ENCODE measurements around the gene RGS7.
"Not testable (repeated sequence)": the region's sequence is repeated elsewhere in the genome, so short reads cannot be mapped to it uniquely, and the experiment has no call there.

RGS7 gene

GRCh38 chr1:241102664-241103063 is 254.3 kb downstream of the RGS7 start:
- H3K27ac ChIP-seq (ENCODE audit: low read depth, low read length): no peak overlapping the region
- H3K36me3 ChIP-seq (ENCODE audit: control insufficient read depth, insufficient read depth, low read length): no peaks in the 10 kb centered on the region
- no peak overlapping the region for H3K4me3 ChIP-seq (ENCODE audit: low read length)
- no peak overlapping the region for H3K9ac ChIP-seq (ENCODE audit: low read length)
- H3K4me1 ChIP-seq (ENCODE audit: control insufficient read depth, insufficient read depth, low read length): no peaks in the 10 kb centered on the region
- no peaks in the 10 kb centered on the region for H3K27me3 ChIP-seq (ENCODE audit: control insufficient read depth, insufficient read depth, low read length)

GRCh38 chr1:241101622-241102021 is 255.4 kb downstream of the RGS7 start:
- no peak overlapping the region for H3K9ac ChIP-seq (ENCODE audit: low read length)
- H3K27ac ChIP-seq (ENCODE audit: low read depth, low read length): no peak overlapping the region
- no peaks in the 10 kb centered on the region for H3K36me3 ChIP-seq (ENCODE audit: control insufficient read depth, insufficient read depth, low read length)
- no peak overlapping the region for H3K4me3 ChIP-seq (ENCODE audit: low read length)
- H3K27me3 ChIP-seq (ENCODE audit: control insufficient read depth, insufficient read depth, low read length): no peaks in the 10 kb centered on the region
- no peaks in the 10 kb centered on the region for H3K4me1 ChIP-seq (ENCODE audit: control insufficient read depth, insufficient read depth, low read length)

DNA sequence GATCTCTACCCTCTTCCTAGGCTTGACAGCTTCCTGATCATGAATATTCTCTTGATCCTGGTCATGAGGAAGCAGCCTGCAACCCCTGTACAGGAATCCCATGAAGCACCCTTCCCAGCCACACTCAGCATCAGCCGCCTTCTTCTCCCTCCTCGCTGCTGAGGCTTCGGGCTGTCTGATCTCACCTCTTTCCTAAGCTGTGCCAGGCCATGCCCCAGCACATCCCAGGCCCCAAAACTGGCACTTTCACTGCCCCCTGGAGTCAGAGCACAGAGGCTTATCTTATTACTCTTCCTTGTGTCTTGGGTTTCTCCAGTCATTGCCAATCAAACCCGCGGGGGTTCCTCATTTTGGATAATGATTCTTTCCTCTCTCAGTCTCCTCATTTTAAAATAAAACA is 259.5 kb downstream of the RGS7 start:
- Histone ChIP-seq H3K27ac (ENCODE audit: low read depth, low read length) (no peak overlapping the region), H3K36me3 (ENCODE audit: control insufficient read depth, insufficient read depth, low read length) (no peaks in the 10 kb centered on the region), H3K4me3 (ENCODE audit: low read length) (no peak overlapping the region), H3K4me1 (ENCODE audit: control insufficient read depth, insufficient read depth, low read length) (no peaks in the 10 kb centered on the region), H3K27me3 (ENCODE audit: control insufficient read depth, insufficient read depth, low read length) (no peaks in the 10 kb centered on the region), H3K9ac (ENCODE audit: low read length) (no peak overlapping the region)

GRCh38 chr1:241096982-241097381 is 260.0 kb downstream of the RGS7 start:
- Histone ChIP-seq H3K36me3 (ENCODE audit: control insufficient read depth, insufficient read depth, low read length) (no peaks in the 10 kb centered on the region), H3K4me3 (ENCODE audit: low read length) (no peak overlapping the region), H3K27me3 (ENCODE audit: control insufficient read depth, insufficient read depth, low read length) (no peaks in the 10 kb centered on the region), H3K4me1 (ENCODE audit: control insufficient read depth, insufficient read depth, low read length) (no peaks in the 10 kb centered on the region), H3K9ac (ENCODE audit: low read length) (no peak overlapping the region), H3K27ac (ENCODE audit: low read depth, low read length) (no peak overlapping the region)

DNA sequence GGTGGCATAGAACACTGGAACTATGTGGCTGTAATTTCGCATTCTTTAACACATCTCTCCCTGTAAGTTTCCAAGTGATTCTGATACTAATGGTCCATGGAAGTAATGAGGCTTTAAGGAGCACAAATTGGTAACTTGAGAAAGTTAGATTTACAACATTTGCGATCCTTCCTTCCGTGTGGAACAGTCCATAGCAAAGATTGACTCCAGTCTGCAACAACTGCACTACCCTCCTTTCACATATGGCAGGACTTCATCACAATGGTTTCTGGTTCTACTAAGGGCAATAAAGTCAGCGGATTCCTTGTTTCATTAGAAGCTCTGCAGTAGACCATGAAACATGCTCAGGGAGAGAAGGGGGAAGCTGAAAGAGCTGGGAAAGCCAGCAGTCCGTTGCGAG is 261.2 kb downstream of the RGS7 start:
- no peak overlapping the region for H3K27ac ChIP-seq (ENCODE audit: low read depth, low read length)
- no peak overlapping the region for H3K9ac ChIP-seq (ENCODE audit: low read length)
- H3K4me3 ChIP-seq (ENCODE audit: low read length): no peak overlapping the region
- H3K4me1 ChIP-seq (ENCODE audit: control insufficient read depth, insufficient read depth, low read length): no peaks in the 10 kb centered on the region
- H3K36me3 ChIP-seq (ENCODE audit: control insufficient read depth, insufficient read depth, low read length): no peaks in the 10 kb centered on the region
- H3K27me3 ChIP-seq (ENCODE audit: control insufficient read depth, insufficient read depth, low read length): no peaks in the 10 kb centered on the region

- H3K4me1 ChIP-seq (ENCODE audit: control insufficient read depth, insufficient read depth, low read length): no peaks in the 10 kb centered on the region
- no peaks in the 10 kb centered on the region for H3K27me3 ChIP-seq (ENCODE audit: control insufficient read depth, insufficient read depth, low read length)
- no peak overlapping the region for H3K27ac ChIP-seq (ENCODE audit: low read depth, low read length)
- H3K36me3 ChIP-seq (ENCODE audit: control insufficient read depth, insufficient read depth, low read length): no peaks in the 10 kb centered on the region
- H3K4me3 ChIP-seq (ENCODE audit: low read length): no peak overlapping the region
- H3K9ac ChIP-seq (ENCODE audit: low read length): no peak overlapping the region
Measured at GRCh38 chr1:241090798-241091197, 266.2 kb downstream of the RGS7 start.

GRCh38 chr1:241089066-241089465 is 267.9 kb downstream of the RGS7 start:
- H3K27me3 ChIP-seq (ENCODE audit: control insufficient read depth, insufficient read depth, low read length); H3K4me3 ChIP-seq (ENCODE audit: low read length); H3K27ac ChIP-seq (ENCODE audit: low read depth, low read length); H3K36me3 ChIP-seq (ENCODE audit: control insufficient read depth, insufficient read depth, low read length); H3K9ac ChIP-seq (ENCODE audit: low read length); H3K4me1 ChIP-seq (ENCODE audit: control insufficient read depth, insufficient read depth, low read length): not testable (repeated sequence)

- not testable (repeated sequence) for H3K4me1 ChIP-seq (ENCODE audit: control insufficient read depth, insufficient read depth, low read length); H3K4me3 ChIP-seq (ENCODE audit: low read length); H3K27me3 ChIP-seq (ENCODE audit: control insufficient read depth, insufficient read depth, low read length); H3K9ac ChIP-seq (ENCODE audit: low read length); H3K36me3 ChIP-seq (ENCODE audit: control insufficient read depth, insufficient read depth, low read length); H3K27ac ChIP-seq (ENCODE audit: low read depth, low read length)
Measured at GRCh38 chr1:241088075-241088474, 268.9 kb downstream of the RGS7 start.

- Histone ChIP-seq H3K4me3 (ENCODE audit: low read length) (no peak overlapping the region), H3K36me3 (ENCODE audit: control insufficient read depth, insufficient read depth, low read length) (no peaks in the 10 kb centered on the region), H3K27ac (ENCODE audit: low read depth, low read length) (no peak overlapping the region), H3K4me1 (ENCODE audit: control insufficient read depth, insufficient read depth, low read length) (no peaks in the 10 kb centered on the region), H3K27me3 (ENCODE audit: control insufficient read depth, insufficient read depth, low read length) (no peaks in the 10 kb centered on the region), H3K9ac (ENCODE audit: low read length) (no peak overlapping the region)
Measured at GRCh38 chr1:241086686-241087085, 270.3 kb downstream of the RGS7 start.

DNA sequence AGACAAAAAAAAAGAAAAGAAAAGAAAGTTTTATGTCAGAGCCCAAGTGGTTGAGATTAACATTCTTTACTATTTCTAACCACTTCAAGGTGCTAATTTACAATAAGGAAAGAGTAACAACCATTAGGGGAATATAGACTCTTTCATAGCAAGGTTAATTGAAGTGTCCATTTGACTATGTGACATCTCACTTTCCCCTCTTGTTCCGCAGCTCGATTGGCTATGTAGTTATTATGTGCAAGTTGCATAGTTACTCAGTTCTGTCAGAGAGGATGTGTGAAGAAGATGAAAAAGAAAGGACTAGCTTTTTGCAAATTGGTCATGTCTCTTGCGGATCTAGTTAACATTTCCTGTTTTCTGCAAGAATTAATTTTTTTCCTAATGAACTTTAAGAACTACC is 273.7 kb downstream of the RGS7 start:
- no peak overlapping the region for H3K9ac ChIP-seq (ENCODE audit: low read length)
- H3K27me3 ChIP-seq (ENCODE audit: control insufficient read depth, insufficient read depth, low read length): no peaks in the 10 kb centered on the region
- no peak overlapping the region for H3K4me3 ChIP-seq (ENCODE audit: low read length)
- no peaks in the 10 kb centered on the region for H3K4me1 ChIP-seq (ENCODE audit: control insufficient read depth, insufficient read depth, low read length)
- no peaks in the 10 kb centered on the region for H3K36me3 ChIP-seq (ENCODE audit: control insufficient read depth, insufficient read depth, low read length)
- H3K27ac ChIP-seq (ENCODE audit: low read depth, low read length): no peak overlapping the region

DNA sequence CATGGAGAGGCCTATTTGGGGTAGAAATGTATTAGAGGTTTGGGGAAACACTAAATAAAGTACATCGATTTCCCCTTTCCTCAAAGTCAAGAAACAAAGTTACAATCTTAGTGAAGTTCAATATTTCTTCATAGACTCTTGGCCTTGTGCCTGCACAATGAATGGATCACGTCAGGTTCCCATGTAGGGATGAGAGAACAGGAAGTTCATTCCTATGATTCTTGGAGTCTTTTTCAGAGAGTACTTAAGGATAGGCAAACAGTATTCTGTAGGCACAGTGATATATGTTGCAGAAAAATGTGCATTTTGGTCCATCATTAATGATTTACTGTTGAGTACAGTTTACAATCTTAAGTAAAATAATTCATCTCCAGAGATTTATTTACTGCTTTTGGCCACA is 275.5 kb downstream of the RGS7 start:
- H3K27ac ChIP-seq (ENCODE audit: low read depth, low read length): no peak overlapping the region
- no peak overlapping the region for H3K4me3 ChIP-seq (ENCODE audit: low read length)
- no peaks in the 10 kb centered on the region for H3K27me3 ChIP-seq (ENCODE audit: control insufficient read depth, insufficient read depth, low read length)
- H3K9ac ChIP-seq (ENCODE audit: low read length): no peak overlapping the region
- no peaks in the 10 kb centered on the region for H3K36me3 ChIP-seq (ENCODE audit: control insufficient read depth, insufficient read depth, low read length)
- no peaks in the 10 kb centered on the region for H3K4me1 ChIP-seq (ENCODE audit: control insufficient read depth, insufficient read depth, low read length)

GRCh38 chr1:241079459-241079858 is 277.5 kb downstream of the RGS7 start:
- H3K4me1 ChIP-seq (ENCODE audit: control insufficient read depth, insufficient read depth, low read length): no peaks in the 10 kb centered on the region
- no peak overlapping the region for H3K9ac ChIP-seq (ENCODE audit: low read length)
- H3K27me3 ChIP-seq (ENCODE audit: control insufficient read depth, insufficient read depth, low read length): no peaks in the 10 kb centered on the region

GRCh38 chr1:241079047-241079446 is 278.0 kb downstream of the RGS7 start:
- H3K4me3 ChIP-seq (ENCODE audit: low read length): no peak overlapping the region
- H3K36me3 ChIP-seq (ENCODE audit: control insufficient read depth, insufficient read depth, low read length): no peaks in the 10 kb centered on the region
- H3K4me1 ChIP-seq (ENCODE audit: control insufficient read depth, insufficient read depth, low read length): no peaks in the 10 kb centered on the region
- no peak overlapping the region for H3K9ac ChIP-seq (ENCODE audit: low read length)
- H3K27me3 ChIP-seq (ENCODE audit: control insufficient read depth, insufficient read depth, low read length): no peaks in the 10 kb centered on the region
- H3K27ac ChIP-seq (ENCODE audit: low read depth, low read length): no peak overlapping the region

More at GRCh38 chr1:241079459-241079858, 277.5 kb downstream of the RGS7 start:
- H3K27ac ChIP-seq (ENCODE audit: low read depth, low read length): no peak overlapping the region
- H3K4me3 ChIP-seq (ENCODE audit: low read length): no peak overlapping the region
- no peaks in the 10 kb centered on the region for H3K36me3 ChIP-seq (ENCODE audit: control insufficient read depth, insufficient read depth, low read length)

All from rectal smooth muscle tissue (tissue), 1 donor.